Hepatocyte (in vitro differentiated cells): ENCODE data around the gene CTNNA1. TPM values are rescaled to one million over a fixed set of nuclear protein-coding genes. Genes with fewer than 3 reads are reported as not detected.
"Not testable (repeated sequence)": the region's sequence is repeated elsewhere in the genome, so short reads cannot be mapped to it uniquely, and the experiment has no call there.

Experiments used
- DNase-seq: peaks from one replicate; pipeline ENCODE4 v3.0.0-alpha.2; 2016; ENCODE audit warnings: low spot score
- H2AFZ ChIP-seq: fragments of 200-600 bp; sonication (generic); 2 replicates; pipeline ENCODE4 v1.6.0; 2016; ENCODE audit warnings: antibody characterized with exemption, mild to moderate bottlenecking
- H3K27ac ChIP-seq: fragments of 200-600 bp; sonication (generic); 2 replicates; pipeline ENCODE4 v1.5.1; 2016; ENCODE audit warnings: mild to moderate bottlenecking
- H3K27me3 ChIP-seq: fragments of 200-600 bp; sonication (generic); 2 replicates; pipeline ENCODE4 v1.6.1; 2016
- H3K36me3 ChIP-seq: fragments of 200-600 bp; sonication (generic); replicated peaks from 2 replicates; pipeline ENCODE4 v1.5.1; 2016; ENCODE audit warnings: low read depth; ENCODE audit not compliant: insufficient read depth
- H3K4me1 ChIP-seq: fragments of 200-600 bp; sonication (generic); 2 replicates; pipeline ENCODE4 v1.5.1; 2016; ENCODE audit warnings: mild to moderate bottlenecking, moderate library complexity; ENCODE audit not compliant: insufficient read depth
- H3K4me2 ChIP-seq: fragments of 200-600 bp; sonication (generic); 2 replicates; pipeline ENCODE4 v1.6.0; 2016
- H3K4me3 ChIP-seq: fragments of 200-600 bp; sonication (generic); 2 replicates; pipeline ENCODE4 v1.5.1; 2016; ENCODE audit warnings: mild to moderate bottlenecking
- H3K79me2 ChIP-seq: fragments of 200-600 bp; sonication (generic); 2 replicates; pipeline ENCODE4 v1.6.0; 2017; ENCODE audit warnings: mild to moderate bottlenecking
- H3K9me2 ChIP-seq: fragments of 200-600 bp; sonication (generic); replicated peaks from 2 replicates; pipeline ENCODE4 v1.6.0; 2017; ENCODE audit warnings: mild to moderate bottlenecking; ENCODE audit not compliant: insufficient read depth
- H3K9me3 ChIP-seq: fragments of 200-600 bp; sonication (generic); 2 replicates; pipeline ENCODE4 v1.5.1; 2016; ENCODE audit warnings: low read depth, mild to moderate bottlenecking
- H4K20me1 ChIP-seq: fragments of 200-600 bp; sonication (generic); 2 replicates; pipeline ENCODE4 v1.6.0; 2016; ENCODE audit warnings: mild to moderate bottlenecking; ENCODE audit not compliant: insufficient read depth, poor library complexity, severe bottlenecking
- EZH2 ChIP-seq: fragments of 200-600 bp; sonication (generic); IDR thresholded peaks from 2 replicates; pipeline ENCODE4 v1.6.1; 2016; ENCODE audit warnings: antibody characterized with exemption, mild to moderate bottlenecking, borderline replicate concordance
- EZH2phosphoT487 ChIP-seq: fragments of 200-600 bp; sonication (generic); IDR thresholded peaks from one replicate; pipeline ENCODE4 v1.6.1; 2018; ENCODE audit warnings: antibody characterized with exemption, mild to moderate bottlenecking, low read depth, moderate library complexity; ENCODE audit not compliant: unreplicated experiment, severe bottlenecking
- WGBS: methylation state at CpG from one replicate; pipeline ENCODE4 v1.1.6; 2016; ENCODE audit warnings: low lambda C conversion rate; ENCODE audit errors: missing lambda C conversion rate; 5-methylcytosine and 5-hydroxymethylcytosine counted together
- polyA plus RNA-seq: library from polyadenylated mRNA; unstranded; fragments of >200 nt; fragmentation: Nextera tagmentation; extraction: Ambion mirVana; gene quantifications from 2 replicates; pipeline ENCODE4 v1.2.1, GENCODE V29; 2016
- total RNA-seq: library from RNA; depleted of rRNA; stranded (reverse); fragments of >200 nt; gene quantifications from 2 replicates; pipeline ENCODE4 v1.2.3, GENCODE V29; 2014
- TF ChIP-seq, protein P1 (sequence below): fragments of 200-600 bp; sonication (generic); IDR thresholded peaks from 2 replicates; pipeline ENCODE4 v1.5.1; 2016; ENCODE audit warnings: antibody characterized with exemption, mild to moderate bottlenecking; ENCODE audit not compliant: poor library complexity

CTNNA1 gene
- total and polyA plus RNA-seq, 2 experiments from 2014 or later, result 152 to 349 TPM

DNA sequence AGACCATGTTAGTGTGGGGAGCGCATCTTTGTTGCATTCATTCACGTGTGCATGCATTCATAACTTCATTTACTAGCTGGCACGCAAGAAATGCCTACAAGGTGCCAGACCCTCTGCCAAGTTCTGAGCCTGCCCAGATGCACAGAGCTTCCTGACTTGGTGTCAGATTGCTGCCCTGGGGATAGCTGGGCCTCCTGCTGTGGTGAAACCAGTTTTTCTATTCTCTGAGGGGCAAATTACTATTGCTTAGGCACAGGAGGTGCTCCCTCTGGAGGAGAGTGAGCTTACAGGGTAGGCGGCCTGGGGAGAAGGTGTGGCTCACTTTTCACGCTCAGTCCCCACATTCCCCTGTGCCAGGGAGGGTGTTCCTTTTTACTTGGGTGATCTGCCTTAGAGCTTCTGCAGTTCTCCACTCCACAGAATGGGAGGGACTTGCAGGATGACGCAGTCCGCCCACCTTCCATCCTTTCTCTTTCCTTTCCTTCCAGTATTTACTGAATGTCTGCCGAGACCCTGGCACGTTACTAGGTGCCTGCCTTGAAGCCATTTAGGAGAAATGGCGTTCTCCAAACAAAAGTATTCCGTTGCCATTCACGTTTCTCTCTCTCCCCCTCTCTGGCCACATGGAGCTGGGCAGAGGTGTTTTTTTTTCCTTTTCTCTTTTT, 27.9 kb upstream of the CTNNA1 start:
- Histone ChIP-seq H3K9me2 (no peaks in the 10 kb centered on the region), H3K27me3 (no peaks in the 10 kb centered on the region), H3K4me2 (peak overlapping the region; percentile 26), H3K4me1 (peaks cover 21% of the 10 kb centered on the region), H3K9me3 (no peaks in the 10 kb centered on the region), H3K4me3 (no peak overlapping the region), H3K27ac (peak overlapping the region; percentile 85), H4K20me1 (no peaks in the 10 kb centered on the region), H3K36me3 (no peaks in the 10 kb centered on the region), H2AFZ (peak overlapping the region; percentile 4), H3K79me2 (no peaks in the 10 kb centered on the region)
- peak; percentile 77 for DNase-seq
- no peak for TF ChIP-seq EZH2phosphoT487
- TF ChIP-seq, protein P1, sequence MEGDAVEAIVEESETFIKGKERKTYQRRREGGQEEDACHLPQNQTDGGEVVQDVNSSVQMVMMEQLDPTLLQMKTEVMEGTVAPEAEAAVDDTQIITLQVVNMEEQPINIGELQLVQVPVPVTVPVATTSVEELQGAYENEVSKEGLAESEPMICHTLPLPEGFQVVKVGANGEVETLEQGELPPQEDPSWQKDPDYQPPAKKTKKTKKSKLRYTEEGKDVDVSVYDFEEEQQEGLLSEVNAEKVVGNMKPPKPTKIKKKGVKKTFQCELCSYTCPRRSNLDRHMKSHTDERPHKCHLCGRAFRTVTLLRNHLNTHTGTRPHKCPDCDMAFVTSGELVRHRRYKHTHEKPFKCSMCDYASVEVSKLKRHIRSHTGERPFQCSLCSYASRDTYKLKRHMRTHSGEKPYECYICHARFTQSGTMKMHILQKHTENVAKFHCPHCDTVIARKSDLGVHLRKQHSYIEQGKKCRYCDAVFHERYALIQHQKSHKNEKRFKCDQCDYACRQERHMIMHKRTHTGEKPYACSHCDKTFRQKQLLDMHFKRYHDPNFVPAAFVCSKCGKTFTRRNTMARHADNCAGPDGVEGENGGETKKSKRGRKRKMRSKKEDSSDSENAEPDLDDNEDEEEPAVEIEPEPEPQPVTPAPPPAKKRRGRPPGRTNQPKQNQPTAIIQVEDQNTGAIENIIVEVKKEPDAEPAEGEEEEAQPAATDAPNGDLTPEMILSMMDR, result peak; percentile 44
- 43% methylated on average over 12 of the region's 12 CpGs for WGBS

DNA sequence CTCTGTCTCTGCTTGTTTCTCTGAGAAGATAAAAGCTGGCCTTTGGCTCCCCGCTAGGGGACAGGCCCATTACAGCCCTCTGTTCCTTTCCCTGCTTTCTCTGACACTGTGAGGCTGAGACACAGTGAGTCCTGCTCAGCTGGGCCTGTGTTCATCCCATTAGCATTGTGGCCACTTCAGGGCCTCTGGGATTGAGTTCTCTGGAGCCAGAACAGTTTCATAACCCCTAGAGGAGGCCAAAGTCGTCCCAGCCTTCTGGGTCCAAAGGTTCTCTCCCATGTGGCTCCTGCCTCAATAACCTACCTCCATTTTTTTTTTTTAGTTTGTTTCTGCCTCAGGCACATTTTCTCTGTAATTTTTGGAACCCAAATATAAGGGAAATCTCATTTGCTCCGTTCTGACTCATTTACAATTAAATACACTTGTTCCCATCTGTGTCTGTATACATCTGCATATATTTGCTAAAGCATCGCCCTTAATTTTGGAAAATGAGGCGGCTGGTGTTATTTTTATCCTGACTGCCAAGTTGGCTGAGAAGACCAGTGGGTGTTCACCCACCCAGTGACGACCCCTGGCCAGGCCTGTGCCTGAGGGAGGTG, 27.3 kb upstream of the CTNNA1 start:
- TF ChIP-seq, protein P1, result no peak
- no peak for TF ChIP-seq EZH2
- TF ChIP-seq EZH2phosphoT487, result no peak
- H3K27ac ChIP-seq, result peak overlapping the region; percentile 85
- peak; percentile 59 for DNase-seq

DNA sequence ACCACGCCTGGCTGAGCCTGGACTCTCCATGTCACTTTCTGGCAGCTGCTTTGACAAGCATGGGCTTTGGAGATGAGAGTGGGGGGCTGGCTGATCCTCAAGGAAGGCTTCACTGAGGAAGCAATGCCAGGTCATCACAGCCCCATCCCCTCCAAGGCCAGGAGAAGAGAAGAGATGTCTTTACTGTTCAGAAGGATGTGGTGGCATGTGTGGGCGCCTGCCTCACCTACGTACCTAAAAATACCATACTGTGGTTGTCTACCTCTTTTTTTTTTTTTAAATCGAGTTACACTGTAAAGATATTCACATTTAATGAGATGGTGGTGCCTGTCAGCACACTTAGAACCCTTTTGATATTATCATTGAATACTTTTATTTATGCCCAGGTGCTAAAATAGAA, 26.4 kb upstream of the CTNNA1 start:
- Histone ChIP-seq H2AFZ (no peak overlapping the region), H3K4me2 (no peak overlapping the region), H3K27ac (no peak overlapping the region), H3K9me3 (no peaks in the 10 kb centered on the region), H3K27me3 (no peaks in the 10 kb centered on the region), H3K4me3 (no peak overlapping the region), H3K9me2 (no peaks in the 10 kb centered on the region), H4K20me1 (no peaks in the 10 kb centered on the region), H3K79me2 (no peaks in the 10 kb centered on the region), H3K36me3 (no peaks in the 10 kb centered on the region), H3K4me1 (peaks cover 21% of the 10 kb centered on the region)
- WGBS, result 96% methylated on average over 4 of the region's 4 CpGs
- TF ChIP-seq, protein P1, result no peak
- TF ChIP-seq EZH2, result no peak
- DNase-seq, result no peak

More for the DNA sequence above, 27.3 kb upstream of the CTNNA1 start:
- Histone ChIP-seq H3K9me3 (no peaks in the 10 kb centered on the region), H3K4me2 (peak overlapping the region; percentile 26), H4K20me1 (no peaks in the 10 kb centered on the region), H2AFZ (peak overlapping the region; percentile 12), H3K36me3 (no peaks in the 10 kb centered on the region), H3K9me2 (no peaks in the 10 kb centered on the region), H3K4me3 (no peak overlapping the region), H3K4me1 (peaks cover 21% of the 10 kb centered on the region), H3K79me2 (no peaks in the 10 kb centered on the region), H3K27me3 (no peaks in the 10 kb centered on the region)
- WGBS, result 59% methylated on average over 6 of the region's 6 CpGs

DNA sequence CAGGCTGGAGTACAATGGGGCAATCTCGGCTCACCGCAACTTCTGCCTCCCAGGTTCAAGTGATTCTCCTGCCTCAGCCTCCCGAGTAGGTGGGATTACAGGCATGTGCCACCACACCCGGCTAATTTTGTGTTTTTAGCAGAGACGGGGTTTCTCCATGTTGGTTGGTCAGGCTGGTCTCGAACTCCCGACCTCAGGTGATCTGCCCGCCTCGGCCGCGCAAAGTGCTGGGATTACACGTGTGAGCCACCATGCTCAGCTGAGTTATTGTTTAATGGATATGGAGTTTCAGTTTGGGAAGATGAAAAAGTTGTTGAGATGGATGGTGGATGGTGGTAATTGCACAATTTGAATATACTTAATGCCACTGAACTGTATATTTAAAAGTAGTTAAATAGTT, 22.7 kb upstream of the CTNNA1 start:
- H3K4me2 ChIP-seq, result not testable (repeated sequence)

More for the DNA sequence above, 22.7 kb upstream of the CTNNA1 start:
- not testable (repeated sequence) for H3K79me2 ChIP-seq, H2AFZ ChIP-seq, H3K36me3 ChIP-seq, H3K9me2 ChIP-seq, H4K20me1 ChIP-seq, H3K4me3 ChIP-seq, H3K27ac ChIP-seq, H3K27me3 ChIP-seq, H3K4me1 ChIP-seq, DNase-seq, H3K9me3 ChIP-seq
- WGBS, result 92% methylated on average over 12 of the region's 12 CpGs
